IMR-90 (cell line): ENCODE results near the gene ATP6V1E1. TPM values are rescaled to one million over a fixed set of nuclear protein-coding genes. Genes with fewer than 3 reads are reported as not detected.

Source experiments
- ATAC-seq: fragments of 200-7000 bp; cut with Tn5 transposase; 2 replicates; pipeline ENCODE4 v1.9.1; 2020; ENCODE audit warnings: low read depth, mild to moderate bottlenecking, moderate library complexity
- BruUV-seq: library from RNA; stranded (reverse); fragments of 400-500 nt; replicated peaks from 2 replicates; lab custom pipeline; 2021; lab: Mats Ljungman, UMichigan
- CTCF ChIA-PET: fragments of 300-600 bp; formaldehyde crosslinking; extraction: SDS; loops from one replicate; lab custom pipeline; 2021; ENCODE audit warnings: antibody characterized with exemption; lab: Yijun Ruan, JAX
- POLR2A ChIA-PET: fragments of 300-600 bp; sonication (Branson Sonifier 250); formaldehyde crosslinking; loops from one replicate; lab custom pipeline; 2022; ENCODE audit warnings: antibody characterized with exemption; ENCODE audit not compliant: unreplicated experiment; lab: Charles Lee
- DNase-seq: peaks from one replicate; pipeline ENCODE4 v3.0.0; 2013
- H2AFZ ChIP-seq: replicated peaks from 2 replicates; pipeline ENCODE3; 2013; ENCODE audit warnings: low read length, mild to moderate bottlenecking; ENCODE audit not compliant: poor library complexity
- H2AK5ac ChIP-seq: 2 replicates; pipeline ENCODE4 v1.6.1; 2013; ENCODE audit warnings: low read depth, low read length, inconsistent platforms
- H2AK9ac ChIP-seq: replicated peaks from 2 replicates; pipeline ENCODE3; 2013; ENCODE audit warnings: mild to moderate bottlenecking, low read depth, low read length, moderate library complexity; ENCODE audit not compliant: poor library complexity
- H2BK120ac ChIP-seq: 2 replicates; pipeline ENCODE4 v1.6.1; 2013; ENCODE audit warnings: low read depth, low read length, inconsistent platforms
- H2BK15ac ChIP-seq: 3 replicates; pipeline ENCODE4 v1.6.1; 2013; ENCODE audit warnings: low read depth, low read length, inconsistent platforms
- H2BK20ac ChIP-seq: 2 replicates; pipeline ENCODE4 v1.6.1; 2013; ENCODE audit warnings: low read depth, mild to moderate bottlenecking, inconsistent platforms, low read length, moderate library complexity
- H2BK5ac ChIP-seq: 2 replicates; pipeline ENCODE4 v1.6.1; 2013; ENCODE audit warnings: mild to moderate bottlenecking, low read depth, low read length, inconsistent platforms; ENCODE audit not compliant: poor library complexity, severe bottlenecking
- H3K14ac ChIP-seq: replicated peaks from 2 replicates; pipeline ENCODE4 v1.6.1; 2013; ENCODE audit warnings: low read depth, low read length, inconsistent platforms
- H3K18ac ChIP-seq: 2 replicates; pipeline ENCODE4 v1.6.1; 2013; ENCODE audit warnings: low read depth, low read length, control low read depth
- H3K23ac ChIP-seq: 2 replicates; pipeline ENCODE4 v1.6.1; 2013; ENCODE audit warnings: low read depth, low read length, inconsistent platforms
- H3K27ac ChIP-seq: 2 replicates; pipeline ENCODE4 v1.5.1; 2013; ENCODE audit warnings: mild to moderate bottlenecking, control low read depth, low read length; ENCODE audit not compliant: insufficient read depth
- H3K27me3 ChIP-seq: 2 replicates; pipeline ENCODE4 v1.6.1; 2013; ENCODE audit warnings: low read length; ENCODE audit not compliant: control insufficient read depth, insufficient read depth
- H3K36me3 ChIP-seq: 2 replicates; pipeline ENCODE4 v1.6.1; 2013; ENCODE audit warnings: low read length, mixed read lengths; ENCODE audit not compliant: control insufficient read depth, insufficient read depth
- H3K4ac ChIP-seq: 2 replicates; pipeline ENCODE4 v1.6.1; 2013; ENCODE audit warnings: low read depth, low read length, inconsistent platforms
- H3K4me1 ChIP-seq: 2 replicates; pipeline ENCODE4 v1.6.1; 2013; ENCODE audit warnings: low read length, mixed read lengths; ENCODE audit not compliant: control insufficient read depth, insufficient read depth
- H3K4me2 ChIP-seq: 2 replicates; pipeline ENCODE4 v1.6.1; 2013; ENCODE audit warnings: low read depth, mild to moderate bottlenecking, control low read depth, low read length, moderate library complexity
- H3K4me3 ChIP-seq: 2 replicates; pipeline ENCODE4 v1.5.1; 2013; ENCODE audit warnings: low read depth, mild to moderate bottlenecking, control low read depth, low read length, moderate library complexity; ENCODE audit not compliant: insufficient read depth
- H3K56ac ChIP-seq: 2 replicates; pipeline ENCODE4 v1.6.1; 2013; ENCODE audit warnings: low read length, inconsistent platforms; ENCODE audit not compliant: insufficient read depth; ENCODE audit errors: extremely low read depth
- H3K79me1 ChIP-seq, 2 experiments: 2 replicates each; pipeline ENCODE4 v1.6.1; 2013; ENCODE audit warnings: low read length in 2 of 2, inconsistent platforms in 1 of 2, low read depth in 1 of 2
- H3K9ac ChIP-seq: 2 replicates; pipeline ENCODE4 v1.6.1; 2013; ENCODE audit warnings: low read depth, low read length, control low read depth
- H3K9me1 ChIP-seq: 2 replicates; pipeline ENCODE4 v1.6.1; 2013; ENCODE audit warnings: low read length, inconsistent platforms; ENCODE audit not compliant: insufficient read depth
- H3K9me3 ChIP-seq: 2 replicates; pipeline ENCODE4 v1.6.1; 2013; ENCODE audit warnings: low read length; ENCODE audit not compliant: control insufficient read depth, insufficient read depth
- H4K20me1 ChIP-seq: 2 replicates; pipeline ENCODE4 v1.6.1; 2013; ENCODE audit warnings: low read length, inconsistent platforms; ENCODE audit not compliant: insufficient read depth
- H4K5ac ChIP-seq: 2 replicates; pipeline ENCODE4 v1.6.1; 2013; ENCODE audit warnings: mild to moderate bottlenecking, low read depth, low read length, control low read depth
- H4K8ac ChIP-seq, 2 experiments: 2 replicates each; pipeline ENCODE4 v1.6.1; 2013; ENCODE audit warnings: low read depth in 2 of 2, low read length in 2 of 2, control low read depth in 1 of 2, inconsistent platforms in 1 of 2
- H4K91ac ChIP-seq: 2 replicates; pipeline ENCODE4 v1.6.1; 2013; ENCODE audit warnings: low read depth, low read length, inconsistent platforms; ENCODE audit not compliant: insufficient read depth
- BHLHE40 ChIP-seq: fragments of 150-350 bp; IDR thresholded peaks from 2 replicates; pipeline ENCODE4 v1.6.1; 2016; ENCODE audit warnings: mild to moderate bottlenecking, low read depth, low read length
- CEBPB ChIP-seq: IDR thresholded peaks from 2 replicates; pipeline ENCODE4 v1.6.1; 2012; ENCODE audit warnings: low read depth, low read length, improper control_type of control experiment
- CHD1 ChIP-seq: IDR thresholded peaks from 2 replicates; pipeline ENCODE4 v1.6.1; 2012; ENCODE audit warnings: low read depth, low read length, improper control_type of control experiment
- MAFK ChIP-seq: IDR thresholded peaks from 2 replicates; pipeline ENCODE4 v1.6.1; 2012; ENCODE audit warnings: low read depth, low read length, improper control_type of control experiment
- MAZ ChIP-seq: IDR thresholded peaks from 2 replicates; pipeline ENCODE4 v1.6.1; 2012; ENCODE audit warnings: low read depth, mild to moderate bottlenecking, low read length, improper control_type of control experiment, moderate library complexity, borderline replicate concordance
- MXI1 ChIP-seq: IDR thresholded peaks from 2 replicates; pipeline ENCODE4 v1.6.1; 2012; ENCODE audit warnings: low read depth, mild to moderate bottlenecking, low read length, moderate library complexity, borderline replicate concordance
- NFE2L2 ChIP-seq: fragments of 150-350 bp; IDR thresholded peaks from 2 replicates; pipeline ENCODE4 v1.6.1; 2016; ENCODE audit warnings: low read depth, mild to moderate bottlenecking, low read length
- POLR2A ChIP-seq: IDR thresholded peaks from 2 replicates; pipeline ENCODE4 v1.6.1; 2012; ENCODE audit warnings: mild to moderate bottlenecking, low read depth, low read length
- RAD21 ChIP-seq: IDR thresholded peaks from 2 replicates; pipeline ENCODE4 v1.6.1; 2012; ENCODE audit warnings: low read length, improper control_type of control experiment
- SMC3 ChIP-seq: fragments of 150-350 bp; IDR thresholded peaks from 2 replicates; pipeline ENCODE4 v1.6.1; 2016; ENCODE audit warnings: low read depth, mild to moderate bottlenecking, antibody characterized with exemption, low read length, moderate library complexity
- WGBS, 2 experiments: methylation state at CpG; one replicate each; pipeline versions ENCODE4 v1.1.5 to v1.1.7; 2013; ENCODE audit warnings: missing lambda C conversion rate in 2 of 2; ENCODE audit not compliant: insufficient read length in 1 of 2; ENCODE audit errors: extremely low coverage in 2 of 2; 5-methylcytosine and 5-hydroxymethylcytosine counted together
- dilution Hi-C: fragments of 300-500 bp; cut with HindIII; formaldehyde crosslinking; loops from one replicate; pipeline ENCODE4 v1.14.3; 2018; ENCODE audit warnings: low sequenced_read_pairs; ENCODE audit not compliant: unreplicated experiment
- in situ Hi-C: fragments of 300-500 bp; cut with MboI; formaldehyde crosslinking; loops from 3 replicates; pipeline ENCODE4 v1.14.3; 2019; ENCODE audit warnings: low sequenced_read_pairs, inconsistent platforms, mixed read lengths
- intact Hi-C: fragments of 100-400 bp; cut with micrococcal nuclease; formaldehyde crosslinking; loops from 2 replicates; pipeline ENCODE4 v1.10.0; 2022
- polyA plus RNA-seq, 3 experiments: library from polyadenylated mRNA; depleted of rRNA; stranded (reverse); fragments of >200 nt; gene quantifications; 2 replicates each; pipeline ENCODE4 v1.2.3, GENCODE V29; 2012; ENCODE audit warnings: low replicate concordance in 1 of 3
- total RNA-seq: library from RNA; depleted of rRNA; stranded (reverse); fragments of >200 nt; gene quantifications from 2 replicates; pipeline ENCODE4 v1.2.3, GENCODE V29; 2012
- TF ChIP-seq, protein P1 (sequence below): fragments of 150-350 bp; IDR thresholded peaks from 2 replicates; pipeline ENCODE4 v1.6.1; 2016; ENCODE audit warnings: low read depth, mild to moderate bottlenecking, low read length, moderate library complexity, borderline replicate concordance
- TF ChIP-seq, protein P2 (sequence below): conservative IDR thresholded peaks from 2 replicates; pipeline ENCODE4 v1.5.1; 2012; ENCODE audit warnings: mild to moderate bottlenecking, low read depth, low read length, improper control_type of control experiment

Gene ATP6V1E1
- total and polyA plus RNA-seq, 2 of the 4 experiments (the other 2 are of a cell fraction): 144 to 148 TPM

DNA sequence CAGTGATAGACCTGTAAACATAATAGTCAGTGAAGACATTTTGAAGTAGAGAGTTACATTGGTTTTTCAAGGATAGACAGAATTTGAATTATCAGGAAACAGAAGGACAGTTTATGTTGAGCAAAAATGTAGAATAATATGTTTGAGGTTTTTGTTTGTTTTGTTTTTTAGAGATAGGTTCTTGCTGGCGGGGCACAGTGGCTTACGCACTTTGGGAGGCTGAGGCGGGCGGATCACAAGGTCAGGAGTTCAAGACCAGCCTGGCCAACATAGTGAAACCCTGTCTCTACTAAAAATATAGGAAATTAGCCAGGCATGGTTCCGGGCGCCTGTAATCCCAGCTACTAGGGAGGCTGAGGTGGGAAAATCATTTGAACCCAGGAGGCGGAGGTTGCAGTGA is 45.6 kb upstream of the ATP6V1E1 start:
- dilution Hi-C loops: no loop called here
- no peak overlapping the region for H3K9ac ChIP-seq
- H2AFZ ChIP-seq: no peak overlapping the region
- no peak overlapping the region for H4K91ac ChIP-seq
- no peak overlapping the region for H2BK120ac ChIP-seq
- no peak overlapping the region for H3K23ac ChIP-seq
- no peak overlapping the region for H3K4me3 ChIP-seq
- H4K8ac ChIP-seq: no peak overlapping the region; a peak in 1 of 4 replicates
- no peak overlapping the region for H2BK20ac ChIP-seq
- H3K14ac ChIP-seq: no peak overlapping the region
- no peak overlapping the region for H2BK5ac ChIP-seq
- no peak for DNase-seq
- TF ChIP-seq BHLHE40 (no peak), RAD21 (no peak), SMC3 (no peak), POLR2A (no peak), MAFK (no peak), MXI1 (no peak), CEBPB (no peak), CHD1 (no peak), MAZ (no peak), NFE2L2 (no peak)
- TF ChIP-seq, protein P1, sequence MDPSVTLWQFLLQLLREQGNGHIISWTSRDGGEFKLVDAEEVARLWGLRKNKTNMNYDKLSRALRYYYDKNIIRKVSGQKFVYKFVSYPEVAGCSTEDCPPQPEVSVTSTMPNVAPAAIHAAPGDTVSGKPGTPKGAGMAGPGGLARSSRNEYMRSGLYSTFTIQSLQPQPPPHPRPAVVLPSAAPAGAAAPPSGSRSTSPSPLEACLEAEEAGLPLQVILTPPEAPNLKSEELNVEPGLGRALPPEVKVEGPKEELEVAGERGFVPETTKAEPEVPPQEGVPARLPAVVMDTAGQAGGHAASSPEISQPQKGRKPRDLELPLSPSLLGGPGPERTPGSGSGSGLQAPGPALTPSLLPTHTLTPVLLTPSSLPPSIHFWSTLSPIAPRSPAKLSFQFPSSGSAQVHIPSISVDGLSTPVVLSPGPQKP: no peak
- TF ChIP-seq, protein P2, sequence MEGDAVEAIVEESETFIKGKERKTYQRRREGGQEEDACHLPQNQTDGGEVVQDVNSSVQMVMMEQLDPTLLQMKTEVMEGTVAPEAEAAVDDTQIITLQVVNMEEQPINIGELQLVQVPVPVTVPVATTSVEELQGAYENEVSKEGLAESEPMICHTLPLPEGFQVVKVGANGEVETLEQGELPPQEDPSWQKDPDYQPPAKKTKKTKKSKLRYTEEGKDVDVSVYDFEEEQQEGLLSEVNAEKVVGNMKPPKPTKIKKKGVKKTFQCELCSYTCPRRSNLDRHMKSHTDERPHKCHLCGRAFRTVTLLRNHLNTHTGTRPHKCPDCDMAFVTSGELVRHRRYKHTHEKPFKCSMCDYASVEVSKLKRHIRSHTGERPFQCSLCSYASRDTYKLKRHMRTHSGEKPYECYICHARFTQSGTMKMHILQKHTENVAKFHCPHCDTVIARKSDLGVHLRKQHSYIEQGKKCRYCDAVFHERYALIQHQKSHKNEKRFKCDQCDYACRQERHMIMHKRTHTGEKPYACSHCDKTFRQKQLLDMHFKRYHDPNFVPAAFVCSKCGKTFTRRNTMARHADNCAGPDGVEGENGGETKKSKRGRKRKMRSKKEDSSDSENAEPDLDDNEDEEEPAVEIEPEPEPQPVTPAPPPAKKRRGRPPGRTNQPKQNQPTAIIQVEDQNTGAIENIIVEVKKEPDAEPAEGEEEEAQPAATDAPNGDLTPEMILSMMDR: no peak
- CTCF ChIA-PET: no interaction called here
- no peak overlapping the region for H3K56ac ChIP-seq
- H3K9me1 ChIP-seq: peaks cover 8% of the 10 kb centered on the region
- no peak overlapping the region for H3K4ac ChIP-seq
- H3K27me3 ChIP-seq: no peaks in the 10 kb centered on the region
- no peak overlapping the region for H4K5ac ChIP-seq
- peaks cover 23 to 56% of the 10 kb centered on the region in 2 experiments for H3K79me1 ChIP-seq
- in situ Hi-C loops: no loop called here
- no peak overlapping the region for H2BK15ac ChIP-seq
- WGBS, 2 experiments: 100% methylated on average over 1 of the region's 7 CpGs; no CpG with 5 or more reads in 1 of the 2 experiments
- H3K4me2 ChIP-seq: no peak overlapping the region
- H3K18ac ChIP-seq: no peak overlapping the region
- peaks cover 4% of the 10 kb centered on the region; the same call in 1 of the 2 replicates for H3K36me3 ChIP-seq
- H2AK9ac ChIP-seq: no peak overlapping the region
- no peak for ATAC-seq
- POLR2A ChIA-PET: no interaction called here
- H2AK5ac ChIP-seq: no peak overlapping the region
- H3K4me1 ChIP-seq: peaks cover 7% of the 10 kb centered on the region; the same call in 1 of the 2 replicates
- intact Hi-C loops: no loop called here
- H3K27ac ChIP-seq: no peak overlapping the region
- peaks cover 4% of the 10 kb centered on the region; the same call in 1 of the 2 replicates for H4K20me1 ChIP-seq
- H3K9me3 ChIP-seq: no peaks in the 10 kb centered on the region
- BruUV-seq: no TSS peak
